Prostate gland (tissue), 2 donors: Measurements from ENCODE around the gene ENTREP1. TPM values are rescaled to one million over a fixed set of nuclear protein-coding genes. Genes with fewer than 3 reads are reported as not detected.
"Not testable (repeated sequence)": the region's sequence is repeated elsewhere in the genome, so short reads cannot be mapped to it uniquely, and the experiment has no call there.

Experiments used
- DNase-seq: peaks from one replicate; pipeline ENCODE4 v3.0.0-alpha.2; 2019; ENCODE audit warnings: low spot score
- H3K27ac ChIP-seq, 2 donors: fragments of 200-600 bp; sonication (generic); 2 replicates each; pipeline ENCODE4 v1.5.1; 2017 to 2019
- H3K27me3 ChIP-seq: fragments of 200-600 bp; sonication (generic); replicated peaks from 2 replicates; pipeline ENCODE4 v1.5.1; 2019; ENCODE audit not compliant: insufficient read depth
- H3K36me3 ChIP-seq, 2 donors: fragments of 200-600 bp; sonication (generic); 1 replicate in 1 of 2; 2 replicates in 1 of 2; pipeline versions ENCODE4 v1.5.1 to v1.8.1; 2017 to 2019
- H3K4me1 ChIP-seq: fragments of 200-600 bp; sonication (generic); replicated peaks from 2 replicates; pipeline ENCODE4 v1.5.1; 2019
- H3K4me3 ChIP-seq, 2 donors: fragments of 200-600 bp; sonication (generic); 2 replicates each; pipeline ENCODE4 v1.5.1; 2017 to 2019
- H3K9me3 ChIP-seq: fragments of 200-600 bp; sonication (generic); 2 replicates; pipeline ENCODE4 v1.5.1; 2017
- CTCF ChIP-seq, 4 experiments: fragments of 200-600 bp in 2 of 4; fragments of 450-650 bp in 2 of 4; sonication (generic) in 2 of 4; IDR thresholded peaks; 1 replicate in 3 of 4; 2 replicates in 1 of 4; pipeline ENCODE4 v1.5.1; 2016 to 2019; ENCODE audit warnings: antibody characterized with exemption in 4 of 4, mild to moderate bottlenecking in 2 of 4, moderate library complexity in 2 of 4
- POLR2A ChIP-seq: fragments of 450-650 bp; IDR thresholded peaks from one replicate; pipeline ENCODE4 v1.6.1; 2016; ENCODE audit warnings: antibody characterized with exemption, mild to moderate bottlenecking
- POLR2AphosphoS5 ChIP-seq: sonication (generic); formaldehyde crosslinking; IDR thresholded peaks from one replicate; pipeline ENCODE4 v1.6.1; 2017; ENCODE audit warnings: antibody characterized with exemption
- WGBS: methylation state at CpG from one replicate; pipeline ENCODE4 v1.1.5; 2018; 5-methylcytosine and 5-hydroxymethylcytosine counted together
- intact Hi-C: fragments of 100-400 bp; cut with DNase I; formaldehyde crosslinking; loops from one replicate; pipeline ENCODE4 v1.14.2; 2022
- total RNA-seq, 2 donors: library from RNA; depleted of rRNA; stranded (reverse); fragments of >200 nt; gene quantifications; one replicate each; pipeline ENCODE4 v1.1.0, GENCODE V29; 2016

The ENTREP1 gene
- total RNA-seq, 2 donors from 2014 or later: 10.2 to 32.8 TPM

GRCh38 chr9:69392826-69393225 is 67.8 kb downstream of the ENTREP1 start:
- H3K4me1 ChIP-seq: no peaks in the 10 kb centered on the region
- no peak overlapping the region for H3K4me3 ChIP-seq
- TF ChIP-seq POLR2A (no peak), POLR2AphosphoS5 (no peak), CTCF (IDR thresholded peaks at IDR 0.05) (no peak)
- H3K9me3 ChIP-seq: no peaks in the 10 kb centered on the region
- H3K27ac ChIP-seq: no peak overlapping the region
- H3K27me3 ChIP-seq: no peaks in the 10 kb centered on the region
- no peak for DNase-seq
- 94% methylated on average over 5 of the region's 5 CpGs for WGBS
- intact Hi-C loops: no loop called here
- H3K36me3 ChIP-seq: no peaks in the 10 kb centered on the region

- no peak for DNase-seq
- Histone ChIP-seq H3K4me3 (no peak overlapping the region), H3K27ac (no peak overlapping the region), H3K27me3 (no peaks in the 10 kb centered on the region), H3K4me1 (no peaks in the 10 kb centered on the region), H3K9me3 (no peaks in the 10 kb centered on the region), H3K36me3 (no peaks in the 10 kb centered on the region)
- no peak for TF ChIP-seq POLR2AphosphoS5
- 94% methylated on average over 6 of the region's 6 CpGs for WGBS
- intact Hi-C loops: no loop called here
These were observed 68.4 kb downstream of the ENTREP1 start for GRCh38 chr9:69393425-69393824.

GRCh38 chr9:69395718-69396117 is 70.7 kb downstream of the ENTREP1 start:
- WGBS: 62% methylated on average over 5 of the region's 5 CpGs
- no peak for DNase-seq
- no peaks in the 10 kb centered on the region for H3K36me3 ChIP-seq

GRCh38 chr9:69396759-69397158 is 71.7 kb downstream of the ENTREP1 start:
- H3K4me1 ChIP-seq: no peaks in the 10 kb centered on the region
- no peak overlapping the region for H3K4me3 ChIP-seq
- H3K36me3 ChIP-seq: no peaks in the 10 kb centered on the region
- no peaks in the 10 kb centered on the region for H3K9me3 ChIP-seq
- intact Hi-C loops: no loop called here
- no peaks in the 10 kb centered on the region for H3K27me3 ChIP-seq
- H3K27ac ChIP-seq: no peak overlapping the region
- WGBS: 94% methylated on average over 2 of the region's 2 CpGs
- DNase-seq: no peak
- TF ChIP-seq CTCF (IDR thresholded peaks at IDR 0.05): no peak
- TF ChIP-seq POLR2A: no peak
- no peak for TF ChIP-seq POLR2AphosphoS5

More at GRCh38 chr9:69395718-69396117, 70.7 kb downstream of the ENTREP1 start:
- no peak overlapping the region for H3K4me3 ChIP-seq
- no peak overlapping the region for H3K27ac ChIP-seq
- no peak for TF ChIP-seq CTCF (IDR thresholded peaks at IDR 0.05)
- no peak for TF ChIP-seq POLR2A
- TF ChIP-seq POLR2AphosphoS5: no peak
- H3K9me3 ChIP-seq: no peaks in the 10 kb centered on the region
- intact Hi-C loops: no loop called here
- H3K27me3 ChIP-seq: no peaks in the 10 kb centered on the region
- no peaks in the 10 kb centered on the region for H3K4me1 ChIP-seq

- Histone ChIP-seq H3K36me3 (no peaks in the 10 kb centered on the region), H3K4me3 (no peak overlapping the region), H3K27me3 (no peaks in the 10 kb centered on the region), H3K4me1 (no peaks in the 10 kb centered on the region), H3K27ac (peak overlapping the region in 1 of 2 donors; percentile 35), H3K9me3 (no peaks in the 10 kb centered on the region)
- DNase-seq: peak; percentile 51
- TF ChIP-seq POLR2AphosphoS5: peak; percentile 45
- no peak for TF ChIP-seq POLR2A
- intact Hi-C loops: no loop called here
- WGBS: 29% methylated on average over 12 of the region's 12 CpGs
These were observed 72.6 kb downstream of the ENTREP1 start for GRCh38 chr9:69397384-69398214.

- no peak overlapping the region for H3K27ac ChIP-seq
- no peak for DNase-seq
These were observed 75.5 kb downstream of the ENTREP1 start for GRCh38 chr9:69400470-69400869.

GRCh38 chr9:69409936-69410335 is 84.9 kb downstream of the ENTREP1 start:
- H3K4me1 ChIP-seq, H3K27ac ChIP-seq, H3K27me3 ChIP-seq, intact Hi-C loops, H3K36me3 ChIP-seq, DNase-seq, H3K9me3 ChIP-seq, H3K4me3 ChIP-seq: not testable (repeated sequence)
- 91% methylated on average over 6 of the region's 6 CpGs for WGBS

More at GRCh38 chr9:69400470-69400869, 75.5 kb downstream of the ENTREP1 start:
- intact Hi-C loops: no loop called here
- TF ChIP-seq CTCF (IDR thresholded peaks at IDR 0.05) (no peak), POLR2A (no peak), POLR2AphosphoS5 (no peak)
- Histone ChIP-seq H3K9me3 (no peaks in the 10 kb centered on the region), H3K36me3 (no peaks in the 10 kb centered on the region), H3K4me1 (no peaks in the 10 kb centered on the region), H3K4me3 (no peak overlapping the region), H3K27me3 (no peaks in the 10 kb centered on the region)
- 92% methylated on average over 1 of the region's 1 CpG for WGBS
